NCI-H2196 treated with DMSO at 0.1 percent for 48 hours (cell line): ENCODE results near the gene BLOC1S3.

Experiments
- DNase-seq: peaks from one replicate; lab custom pipeline; 2025; ENCODE audit not compliant: unreplicated experiment; lab: John Stamatoyannopoulos, UW

Gene BLOC1S3

GRCh38 chr19:45161738-45162607, 16.6 kb upstream of the BLOC1S3 start:
- DNase-seq, result no peak

GRCh38 chr19:45162608-45163143, 15.9 kb upstream of the BLOC1S3 start:
- peak; percentile 64 for DNase-seq

- DNase-seq, result no peak
Measured at GRCh38 chr19:45163156-45163555, 15.4 kb upstream of the BLOC1S3 start.

- no peak for DNase-seq
Measured at GRCh38 chr19:45163751-45164460, 14.7 kb upstream of the BLOC1S3 start.

- DNase-seq, result no peak
Measured at GRCh38 chr19:45164577-45165335, 13.8 kb upstream of the BLOC1S3 start.

GRCh38 chr19:45166723-45167252, 11.8 kb upstream of the BLOC1S3 start:
- no peak for DNase-seq

- no peak for DNase-seq
Measured at GRCh38 chr19:45168767-45169351, 9.7 kb upstream of the BLOC1S3 start.

GRCh38 chr19:45169602-45170001, 9.0 kb upstream of the BLOC1S3 start:
- no peak for DNase-seq

- no peak for DNase-seq
Measured at GRCh38 chr19:45170146-45171106, 8.2 kb upstream of the BLOC1S3 start.

GRCh38 chr19:45171211-45171623, 7.4 kb upstream of the BLOC1S3 start:
- no peak for DNase-seq

GRCh38 chr19:45172173-45172572, 6.4 kb upstream of the BLOC1S3 start:
- no peak for DNase-seq

GRCh38 chr19:45172611-45173208, 5.9 kb upstream of the BLOC1S3 start:
- DNase-seq, result no peak

GRCh38 chr19:45173816-45174215, 4.8 kb upstream of the BLOC1S3 start:
- no peak for DNase-seq

GRCh38 chr19:45175515-45176345, 2.9 kb upstream of the BLOC1S3 start:
- DNase-seq, result no peak

GRCh38 chr19:45177817-45178261, 745 bp upstream of the BLOC1S3 start, which contains the start of gene TRAPPC6A:
Gene TRAPPC6A (minus strand): TSS chr19:45178237. CDS start chr19:45178218, 19 bp downstream.
- no peak for DNase-seq

- DNase-seq, result no peak
Measured at GRCh38 chr19:45179072-45179891, 698 bp downstream of the BLOC1S3 start.

GRCh38 chr19:45179892-45180370, 1.3 kb downstream of the BLOC1S3 start:
- DNase-seq, result no peak
